Endothelial cell of umbilical vein (primary cell): ENCODE results near the gene CCL17. TPM values are rescaled to one million over a fixed set of nuclear protein-coding genes. Genes with fewer than 3 reads are reported as not detected.

Experiments
- BruUV-seq: library from RNA; stranded (reverse); fragments of 400-500 nt; replicated peaks from 2 replicates; lab custom pipeline; 2021; lab: Mats Ljungman, UMichigan
- CTCF ChIA-PET: fragments of 300-600, 350-600 bp; sonication (Branson Sonifier 250); formaldehyde crosslinking; loops from one replicate; lab custom pipeline; 2021; ENCODE audit warnings: antibody characterized with exemption, inconsistent platforms; lab: Charles Lee
- POLR2A ChIA-PET: fragments of 300-600, 350-600 bp; sonication (Branson Sonifier 250); formaldehyde crosslinking; loops from one replicate; lab custom pipeline; 2021; ENCODE audit warnings: antibody characterized with exemption, inconsistent platforms; lab: Charles Lee
- DNase-seq: peaks from one replicate; pipeline ENCODE4 v3.0.0-alpha.2; 2011; ENCODE audit warnings: low read depth, low spot score
- FAIRE-seq: peaks from 2 replicates; lab custom pipeline; 2011; peaks lifted over from hg19 to GRCh38; lab: Jason Lieb, UNC
- H2AFZ ChIP-seq: 2 replicates; pipeline ENCODE4 v1.6.0; 2012; ENCODE audit warnings: low read depth, low read length, control low read depth, inconsistent platforms
- H3K27ac ChIP-seq: 2 replicates; pipeline ENCODE4 v1.5.1; 2011; ENCODE audit warnings: low read depth, mild to moderate bottlenecking, control low read depth, low read length, moderate library complexity; ENCODE audit not compliant: insufficient read depth
- H3K27me3 ChIP-seq, 2 experiments: 2 replicates each; pipeline versions ENCODE4 v1.6.0 to v1.6.1; 2011; ENCODE audit warnings: low read length in 2 of 2, mixed read lengths in 1 of 2; ENCODE audit not compliant: control insufficient read depth in 2 of 2, insufficient read depth in 2 of 2
- H3K36me3 ChIP-seq, 2 experiments: 2 replicates in 1 of 2; 3 replicates in 1 of 2; pipeline ENCODE4 v1.5.1; 2011; ENCODE audit warnings: low read length in 2 of 2, mild to moderate bottlenecking in 1 of 2, moderate library complexity in 1 of 2; ENCODE audit not compliant: control insufficient read depth in 2 of 2, insufficient read depth in 2 of 2; ENCODE audit errors: extremely low read depth in 1 of 2
- H3K4me1 ChIP-seq: 3 replicates; pipeline ENCODE4 v1.5.1; 2011; ENCODE audit warnings: mild to moderate bottlenecking, low read length; ENCODE audit not compliant: control insufficient read depth, insufficient read depth; ENCODE audit errors: extremely low read depth
- H3K4me2 ChIP-seq: 2 replicates; pipeline ENCODE4 v1.6.1; 2011; ENCODE audit warnings: low read length, control low read depth, mixed read lengths; ENCODE audit not compliant: insufficient read depth
- H3K4me3 ChIP-seq, 3 experiments: fragments of 200-600 bp in 1 of 3; sonication (generic), shearing (Covaris generic) in 1 of 3; replicated peaks in 1 of 3; 2 replicates each; pipeline ENCODE4 v1.5.1; 2011 to 2016; ENCODE audit warnings: control low read depth in 3 of 3, low read length in 3 of 3, mild to moderate bottlenecking in 2 of 3, inconsistent platforms in 1 of 3, low read depth in 1 of 3, moderate library complexity in 1 of 3; ENCODE audit not compliant: insufficient read depth in 1 of 3
- H3K79me2 ChIP-seq: 2 replicates; pipeline ENCODE4 v1.6.0; 2012; ENCODE audit warnings: low read length, inconsistent platforms; ENCODE audit not compliant: control insufficient read depth, insufficient read depth
- H3K9ac ChIP-seq: replicated peaks from 2 replicates; pipeline ENCODE3; 2011; ENCODE audit warnings: low read length, control low read depth; ENCODE audit not compliant: insufficient read depth; ENCODE audit errors: extremely low read depth
- H3K9me1 ChIP-seq: replicated peaks from 3 replicates; pipeline ENCODE4 v1.6.0; 2011; ENCODE audit warnings: mild to moderate bottlenecking, low read length; ENCODE audit not compliant: control insufficient read depth, insufficient read depth; ENCODE audit errors: extremely low read depth
- H3K9me3 ChIP-seq: replicated peaks from 2 replicates; pipeline ENCODE4 v1.5.1; 2012; ENCODE audit warnings: low read length, inconsistent platforms; ENCODE audit not compliant: control insufficient read depth, insufficient read depth
- H4K20me1 ChIP-seq: replicated peaks from 2 replicates; pipeline ENCODE3; 2011; ENCODE audit warnings: mild to moderate bottlenecking, low read length; ENCODE audit not compliant: control insufficient read depth, insufficient read depth; ENCODE audit errors: extremely low read depth
- EZH2 ChIP-seq: IDR thresholded peaks from 2 replicates; pipeline ENCODE4 v1.6.1; 2012; ENCODE audit warnings: borderline replicate concordance, low read depth, mild to moderate bottlenecking, moderate library complexity, low read length, inconsistent platforms; ENCODE audit not compliant: severe bottlenecking
- FOS ChIP-seq: IDR thresholded peaks from 2 replicates; pipeline ENCODE4 v1.6.1; 2011; ENCODE audit warnings: mild to moderate bottlenecking, low read length, moderate library complexity, borderline replicate concordance; ENCODE audit not compliant: insufficient read depth
- GATA2 ChIP-seq: IDR thresholded peaks from 2 replicates; pipeline ENCODE4 v1.7.0; 2011; ENCODE audit warnings: low read depth, mild to moderate bottlenecking, moderate library complexity, mixed read lengths, low read length; ENCODE audit not compliant: insufficient read length, insufficient read depth
- JUN ChIP-seq: IDR thresholded peaks from 2 replicates; pipeline ENCODE4 v1.6.1; 2011; ENCODE audit warnings: borderline replicate concordance, low read depth; ENCODE audit not compliant: insufficient read length, insufficient read depth
- MYC ChIP-seq: IDR thresholded peaks from one replicate; pipeline ENCODE4 v1.6.1; 2011; ENCODE audit warnings: mild to moderate bottlenecking, low read depth, low read length
- POLR2A ChIP-seq: IDR thresholded peaks from 2 replicates; pipeline ENCODE4 v1.6.1; 2012; ENCODE audit warnings: low read depth, mild to moderate bottlenecking, control low read depth, low read length
- POLR2AphosphoS5 ChIP-seq: IDR thresholded peaks from 2 replicates; pipeline ENCODE4 v1.6.1; 2012; ENCODE audit warnings: low read depth, mild to moderate bottlenecking, control low read depth, low read length, moderate library complexity; ENCODE audit not compliant: insufficient read depth
- dilution Hi-C: fragments of 300-500 bp; cut with MboI; formaldehyde crosslinking; loops from one replicate; pipeline ENCODE4 v1.15.0; 2019; ENCODE audit warnings: low sequenced_read_pairs; ENCODE audit not compliant: extremely low pct_ligation_motif_present
- intact Hi-C: fragments of 100-400 bp; cut with micrococcal nuclease; formaldehyde crosslinking; loops from one replicate; pipeline ENCODE4 v1.10.0; 2022
- polyA plus RNA-seq, 4 experiments: library from polyadenylated mRNA; depleted of rRNA in 3 of 4; stranded (reverse) in 3 of 4; unstranded in 1 of 4; fragments of >200 nt; gene quantifications; 2 replicates each; pipeline versions ENCODE4 v1.2.1 to v1.2.3, GENCODE V29; 2011 to 2012; ENCODE audit warnings: missing spikeins in 1 of 4
- total RNA-seq: library from RNA; stranded (reverse); gene quantifications from 2 replicates; pipeline ENCODE4 v1.2.3, GENCODE V29; 2021
- TF ChIP-seq, protein P1 (sequence below), 2 donors: IDR thresholded peaks; 1 replicate in 1 of 2; 2 replicates in 1 of 2; pipeline ENCODE4 v1.5.1; 2011; ENCODE audit warnings: low read length in 2 of 2, mild to moderate bottlenecking in 2 of 2, moderate library complexity in 2 of 2, control low read depth in 1 of 2, inconsistent platforms in 1 of 2, low read depth in 1 of 2; ENCODE audit not compliant: insufficient read depth in 1 of 2; ENCODE audit errors: extremely low read depth in 1 of 2
- TF ChIP-seq, protein P2 (sequence below): IDR thresholded peaks from 2 replicates; pipeline ENCODE4 v1.6.1; 2011; ENCODE audit not compliant: insufficient read depth, insufficient read length

CCL17 gene
- total and polyA plus RNA-seq, 2 donors (not counting 3 experiments of a cell fraction or from before 2014, with no cell fraction given), result not detected

DNA sequence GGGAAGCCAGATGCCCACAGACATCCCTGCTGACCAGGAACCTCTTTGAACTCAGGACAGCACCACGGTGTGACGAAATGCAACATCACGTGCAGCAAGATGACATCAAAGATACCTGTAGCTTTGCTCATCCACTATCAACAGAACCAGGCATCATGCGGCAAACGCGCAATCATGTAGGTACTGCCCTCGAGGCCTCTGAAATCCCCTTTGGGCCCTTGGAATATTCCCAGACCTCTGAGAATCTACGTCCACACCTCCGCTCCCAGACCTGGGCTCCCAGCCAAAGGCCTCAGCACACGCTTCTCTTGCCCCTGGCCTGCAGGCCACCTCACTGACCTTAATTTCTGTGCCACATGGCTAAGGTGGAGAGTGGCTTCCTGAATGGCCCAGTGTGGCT, 25.0 kb upstream of the CCL17 start:
- Histone ChIP-seq H3K9me1 (no peaks in the 10 kb centered on the region), H3K27ac (no peak overlapping the region), H2AFZ (no peak overlapping the region), H3K4me3 (no peak overlapping the region), H4K20me1 (no peaks in the 10 kb centered on the region), H3K9ac (no peak overlapping the region), H3K79me2 (no peaks in the 10 kb centered on the region), H3K4me2 (no peak overlapping the region), H3K36me3 (no peaks in the 10 kb centered on the region), H3K4me1 (peaks cover 12% of the 10 kb centered on the region), H3K9me3 (no peaks in the 10 kb centered on the region), H3K27me3 (peaks cover 0 to 2% of the 10 kb centered on the region in 2 experiments)
- ChIA-PET POLR2A (no interaction called here), CTCF (no interaction called here)
- dilution Hi-C loops (no loop called here), intact Hi-C loops (no loop called here)
- no TSS peak for BruUV-seq
- DNase-seq, result no peak
- TF ChIP-seq GATA2, result no peak
- no peak for TF ChIP-seq EZH2
- TF ChIP-seq POLR2AphosphoS5, result no peak
- no peak for TF ChIP-seq POLR2A
- TF ChIP-seq, protein P1, sequence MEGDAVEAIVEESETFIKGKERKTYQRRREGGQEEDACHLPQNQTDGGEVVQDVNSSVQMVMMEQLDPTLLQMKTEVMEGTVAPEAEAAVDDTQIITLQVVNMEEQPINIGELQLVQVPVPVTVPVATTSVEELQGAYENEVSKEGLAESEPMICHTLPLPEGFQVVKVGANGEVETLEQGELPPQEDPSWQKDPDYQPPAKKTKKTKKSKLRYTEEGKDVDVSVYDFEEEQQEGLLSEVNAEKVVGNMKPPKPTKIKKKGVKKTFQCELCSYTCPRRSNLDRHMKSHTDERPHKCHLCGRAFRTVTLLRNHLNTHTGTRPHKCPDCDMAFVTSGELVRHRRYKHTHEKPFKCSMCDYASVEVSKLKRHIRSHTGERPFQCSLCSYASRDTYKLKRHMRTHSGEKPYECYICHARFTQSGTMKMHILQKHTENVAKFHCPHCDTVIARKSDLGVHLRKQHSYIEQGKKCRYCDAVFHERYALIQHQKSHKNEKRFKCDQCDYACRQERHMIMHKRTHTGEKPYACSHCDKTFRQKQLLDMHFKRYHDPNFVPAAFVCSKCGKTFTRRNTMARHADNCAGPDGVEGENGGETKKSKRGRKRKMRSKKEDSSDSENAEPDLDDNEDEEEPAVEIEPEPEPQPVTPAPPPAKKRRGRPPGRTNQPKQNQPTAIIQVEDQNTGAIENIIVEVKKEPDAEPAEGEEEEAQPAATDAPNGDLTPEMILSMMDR (IDR thresholded peaks at IDR 0.05; ENCODE audit: extremely low read depth in 1 of 2, insufficient read depth in 1 of 2, low read depth in 1 of 2, low read length in 2 of 2), result no peak
- TF ChIP-seq, protein P2, sequence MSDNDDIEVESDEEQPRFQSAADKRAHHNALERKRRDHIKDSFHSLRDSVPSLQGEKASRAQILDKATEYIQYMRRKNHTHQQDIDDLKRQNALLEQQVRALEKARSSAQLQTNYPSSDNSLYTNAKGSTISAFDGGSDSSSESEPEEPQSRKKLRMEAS, result no peak
- TF ChIP-seq FOS, result no peak
- TF ChIP-seq MYC, result no peak
- no peak for TF ChIP-seq JUN
- no peak for FAIRE-seq
